Adrenal gland (tissue), 12 donors: Measurements from ENCODE around the gene ACY1. TPM values are rescaled to one million over a fixed set of nuclear protein-coding genes. Genes with fewer than 3 reads are reported as not detected.

Source experiments
- DNase-seq, 7 donors: peaks; one replicate each; pipeline ENCODE4 v3.0.0-alpha.2; 2019 to 2020
- H3K27ac ChIP-seq, 5 donors: fragments of 200-600 bp; sonication (generic) in 4 of 5; 1 replicate in 3 of 5; 2 replicates in 2 of 5; pipeline versions ENCODE4 v1.5.1 to v1.8.0; 2016 to 2020; ENCODE audit warnings: mild to moderate bottlenecking in 1 of 5
- H3K27me3 ChIP-seq: fragments of 200-600 bp; 2 replicates; pipeline ENCODE4 v1.8.0; 2021
- H3K36me3 ChIP-seq, 2 donors: fragments of 200-600 bp; replicated peaks in 1 of 2; 1 replicate in 1 of 2; 2 replicates in 1 of 2; pipeline versions ENCODE4 v1.5.1 to v1.8.0; 2018 to 2022
- H3K4me1 ChIP-seq, 2 donors: fragments of 200-600 bp; replicated peaks in 1 of 2; 1 replicate in 1 of 2; 2 replicates in 1 of 2; pipeline versions ENCODE4 v1.5.1 to v1.8.0; 2018 to 2021
- H3K4me3 ChIP-seq, 4 donors: fragments of 200-600 bp; sonication (generic) in 3 of 4; one replicate each; pipeline ENCODE4 v1.5.1; 2016 to 2018
- H3K9me3 ChIP-seq, 3 donors: fragments of 200-600 bp; sonication (generic) in 1 of 3; replicated peaks in 1 of 3; 1 replicate in 2 of 3; 2 replicates in 1 of 3; pipeline versions ENCODE4 v1.5.1 to v1.8.0; 2016 to 2021
- POLR2A ChIP-seq, 2 donors: fragments of 450-650 bp; IDR thresholded peaks; one replicate each; pipeline ENCODE4 v1.6.1; 2017; ENCODE audit warnings: antibody characterized with exemption in 2 of 2, mild to moderate bottlenecking in 2 of 2, moderate library complexity in 1 of 2
- WGBS, 4 donors: extraction: QIAGEN DNeasy Blood & Tissue Kit in 2 of 4; methylation state at CpG; one replicate each; pipeline versions ENCODE4 v1.1.5 to v1.1.7; 2013 to 2017; 5-methylcytosine and 5-hydroxymethylcytosine counted together
- intact Hi-C, 2 donors: fragments of 100-400 bp; cut with DNase I; formaldehyde crosslinking; loops; one replicate each; pipeline versions ENCODE4 v1.14.1 to v1.15.0; 2022 to 2023
- polyA plus RNA-seq, 3 donors: library from polyadenylated mRNA; stranded (reverse); fragments of 200-250 nt in 2 of 3; fragments of 350-450 nt in 1 of 3; fragmentation: Illumina TruSeq in 1 of 3; extraction: RNeasy Lipid Tissue Mini Kit (QIAGEN cat#74804) in 1 of 3; gene quantifications; one replicate each; pipeline ENCODE4 v1.2.3, GENCODE V29; 2013 to 2014
- total RNA-seq, 9 donors: library from RNA; depleted of rRNA in 4 of 9; stranded (reverse); fragments of >200 nt in 4 of 9; fragments of 120-200 nt in 1 of 9; fragmentation: NEBNext Ultra II Directional in 1 of 9; extraction: Animal tissue kit (Norgen Biotek cat#: 25700) in 1 of 9; gene quantifications; one replicate each; pipeline versions ENCODE4 v1.1.0 to v1.2.4, GENCODE V29; 2013 to 2023
- TF ChIP-seq, protein P1 (sequence below), 6 experiments: fragments of 450-650 bp in 4 of 6; fragments of 200-600 bp in 2 of 6; sonication (generic) in 1 of 6; IDR thresholded peaks; 1 replicate in 5 of 6; 2 replicates in 1 of 6; pipeline versions ENCODE4 v1.5.1 to v1.8.0; 2016 to 2021; ENCODE audit warnings: antibody characterized with exemption in 6 of 6, mild to moderate bottlenecking in 2 of 6, moderate library complexity in 1 of 6
- donor health status: healthy with polysubstance abuse.
- donor health status: Bipolar disorder and iron deficiency.
- donor health status: DM: yes; HTN: yes; CAD: no.
- donor health status: DM: no; HTN: no; CAD: no.
- donor health status: DM: no; HTN: no; CAD: no.
- donor health status: DM: yes; HTN: yes; CAD: no.

Gene ACY1
- total and polyA plus RNA-seq, 12 donors, result 37.3 to 122 (median 74.2) TPM

DNA sequence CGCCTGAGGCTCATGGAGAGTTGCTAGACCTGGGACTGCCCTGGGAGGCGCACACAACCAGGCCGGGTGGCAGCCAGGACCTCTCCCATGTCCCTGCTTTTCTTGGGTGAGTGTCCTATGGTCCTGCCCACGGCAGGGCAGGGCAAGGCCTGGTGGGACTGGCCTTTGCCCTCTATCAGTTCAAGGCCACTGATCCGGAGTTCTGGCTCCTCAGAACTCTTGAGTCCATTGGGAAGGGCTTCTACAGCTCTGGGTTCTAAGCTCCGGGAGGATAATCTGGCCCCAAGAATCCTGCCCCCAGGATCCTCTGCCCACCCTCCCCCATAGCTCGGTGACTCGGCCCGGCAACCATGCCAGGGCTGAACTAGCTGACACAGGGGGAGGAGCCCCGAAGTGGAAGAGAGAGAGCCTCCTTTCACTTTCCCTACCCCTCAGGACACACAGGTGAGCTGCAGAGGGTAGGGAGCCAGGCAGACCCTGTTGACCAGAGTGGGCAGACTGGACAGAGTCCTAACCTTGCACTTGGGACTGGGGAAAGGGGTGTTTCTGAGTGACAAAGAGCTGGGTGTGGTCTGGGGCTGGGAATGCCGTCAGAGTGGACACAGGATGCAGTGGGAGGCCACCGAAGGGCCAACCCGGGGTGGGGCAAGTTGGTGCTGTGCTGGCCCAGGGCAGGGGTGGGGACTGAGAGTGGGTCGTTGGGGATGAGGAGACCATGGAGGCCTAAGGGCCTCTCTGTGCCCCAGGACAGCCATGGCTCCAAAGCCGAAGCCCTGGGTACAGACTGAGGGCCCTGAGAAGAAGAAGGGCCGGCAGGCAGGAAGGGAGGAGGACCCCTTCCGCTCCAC lies 40.5 kb upstream of the ACY1 start:
- Histone ChIP-seq H3K27ac (peak overlapping the region; percentile 97 to 99 (median 98)), H3K4me3 (peak overlapping the region in 2 of 4 donors; percentile 53 to 54), H3K27me3 (no peaks in the 10 kb centered on the region), H3K4me1 (peaks cover 31 to 37% of the 10 kb centered on the region in 2 donors), H3K36me3 (peaks cover 0 to 19% of the 10 kb centered on the region in 2 donors), H3K9me3 (no peaks in the 10 kb centered on the region)
- WGBS, 4 donors, result 19 to 60% (median 30%) methylated on average over 3 to 17 of the region's 17 CpGs
- intact Hi-C loops, result loop anchor here in 1 of 2 donors (10.0 kb wide), 1 partner anchor 52 kb away; the partner anchor contains the start of gene RPL29
- TF ChIP-seq, protein P1, sequence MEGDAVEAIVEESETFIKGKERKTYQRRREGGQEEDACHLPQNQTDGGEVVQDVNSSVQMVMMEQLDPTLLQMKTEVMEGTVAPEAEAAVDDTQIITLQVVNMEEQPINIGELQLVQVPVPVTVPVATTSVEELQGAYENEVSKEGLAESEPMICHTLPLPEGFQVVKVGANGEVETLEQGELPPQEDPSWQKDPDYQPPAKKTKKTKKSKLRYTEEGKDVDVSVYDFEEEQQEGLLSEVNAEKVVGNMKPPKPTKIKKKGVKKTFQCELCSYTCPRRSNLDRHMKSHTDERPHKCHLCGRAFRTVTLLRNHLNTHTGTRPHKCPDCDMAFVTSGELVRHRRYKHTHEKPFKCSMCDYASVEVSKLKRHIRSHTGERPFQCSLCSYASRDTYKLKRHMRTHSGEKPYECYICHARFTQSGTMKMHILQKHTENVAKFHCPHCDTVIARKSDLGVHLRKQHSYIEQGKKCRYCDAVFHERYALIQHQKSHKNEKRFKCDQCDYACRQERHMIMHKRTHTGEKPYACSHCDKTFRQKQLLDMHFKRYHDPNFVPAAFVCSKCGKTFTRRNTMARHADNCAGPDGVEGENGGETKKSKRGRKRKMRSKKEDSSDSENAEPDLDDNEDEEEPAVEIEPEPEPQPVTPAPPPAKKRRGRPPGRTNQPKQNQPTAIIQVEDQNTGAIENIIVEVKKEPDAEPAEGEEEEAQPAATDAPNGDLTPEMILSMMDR (IDR thresholded peaks at IDR 0.05), result no peak
- TF ChIP-seq POLR2A (IDR thresholded peaks at IDR 0.05), result peak in 1 of 2 donors; percentile 38
- peak; percentile 78 to 87 (median 85) for DNase-seq

DNA sequence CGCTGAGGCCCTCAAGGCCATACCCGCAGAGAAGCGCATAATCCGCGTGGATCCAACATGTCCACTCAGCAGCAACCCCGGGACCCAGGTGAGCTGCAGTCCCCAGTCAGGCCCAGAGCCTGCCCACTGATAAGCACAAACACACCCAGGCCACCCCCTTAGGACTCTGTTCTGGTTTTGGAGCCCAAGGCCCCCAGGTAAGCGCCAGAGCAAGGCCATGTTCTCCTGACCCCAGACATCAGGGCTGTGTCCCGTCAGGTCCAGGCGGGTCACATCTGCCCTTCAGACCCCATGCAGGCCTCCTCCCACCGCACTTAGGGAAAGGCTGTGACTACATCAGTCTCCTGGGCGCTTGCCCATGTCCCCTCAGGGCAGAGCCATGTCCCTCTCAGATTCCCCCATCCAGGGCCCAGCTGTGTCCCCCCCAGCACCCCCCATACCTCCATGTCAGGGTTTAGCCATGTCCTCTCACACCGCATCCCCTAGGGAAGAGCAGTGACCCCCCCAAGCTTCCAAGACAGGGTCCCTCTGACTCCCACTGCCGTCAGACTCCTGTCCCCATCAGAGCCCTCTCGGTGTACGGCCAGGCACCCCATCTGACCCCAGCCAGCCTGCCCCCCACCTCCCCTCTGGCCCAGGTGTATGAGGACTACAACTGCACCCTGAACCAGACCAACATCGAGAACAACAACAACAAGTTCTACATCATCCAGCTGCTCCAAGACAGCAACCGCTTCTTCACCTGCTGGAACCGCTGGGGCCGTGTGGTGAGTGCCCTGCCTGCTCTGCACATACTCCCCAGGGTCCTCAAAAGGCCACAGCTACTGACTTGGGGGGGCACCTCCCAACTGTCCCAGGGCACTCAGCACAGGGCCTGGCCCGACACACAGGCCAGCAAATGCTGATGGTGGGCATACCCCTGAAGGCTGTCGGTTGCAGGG lies 39.6 kb upstream of the ACY1 start:
- intact Hi-C loops, result loop anchor here in 1 of 2 donors (10.0 kb wide), 1 partner anchor 51 kb away; the partner anchor contains the start of gene RPL29
- Histone ChIP-seq H3K9me3 (no peaks in the 10 kb centered on the region), H3K4me1 (peaks cover 28 to 37% of the 10 kb centered on the region in 2 donors), H3K27me3 (no peaks in the 10 kb centered on the region), H3K4me3 (peak overlapping the region in 1 of 4 donors; percentile 54), H3K36me3 (peaks cover 0 to 25% of the 10 kb centered on the region in 2 donors), H3K27ac (peak overlapping the region in 4 of 5 donors; percentile 97 to 99 (median 98))
- TF ChIP-seq, protein P1 (IDR thresholded peaks at IDR 0.05), result no peak
- TF ChIP-seq POLR2A (IDR thresholded peaks at IDR 0.05), result no peak
- DNase-seq, result peak in 4 of 7 donors; percentile 16 to 61 (median 28)
- 86 to 90% (median 88%) methylated on average over 9 to 21 of the region's 21 CpGs for WGBS, 4 donors

DNA sequence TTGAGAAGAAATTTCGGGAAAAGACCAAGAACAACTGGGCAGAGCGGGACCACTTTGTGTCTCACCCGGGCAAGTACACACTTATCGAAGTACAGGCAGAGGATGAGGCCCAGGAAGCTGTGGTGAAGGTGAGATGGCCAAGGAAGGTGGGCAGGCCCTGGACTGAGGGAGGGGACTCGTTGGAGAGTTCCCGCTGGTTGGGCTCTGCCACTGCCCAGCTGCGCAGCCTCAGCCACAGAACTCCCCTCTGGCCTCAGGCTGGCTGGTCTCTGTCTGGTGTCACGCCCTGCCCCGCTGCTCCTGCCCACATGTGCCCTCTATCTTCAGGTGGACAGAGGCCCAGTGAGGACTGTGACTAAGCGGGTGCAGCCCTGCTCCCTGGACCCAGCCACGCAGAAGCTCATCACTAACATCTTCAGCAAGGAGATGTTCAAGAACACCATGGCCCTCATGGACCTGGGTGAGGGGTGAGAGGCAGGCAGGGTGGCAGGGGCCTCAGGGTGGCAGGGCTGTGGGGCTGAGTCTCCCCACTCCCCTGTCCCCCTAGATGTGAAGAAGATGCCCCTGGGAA lies 38.8 kb upstream of the ACY1 start:
- no peaks in the 10 kb centered on the region for H3K27me3 ChIP-seq
- H3K4me1 ChIP-seq, result peaks cover 20 to 30% of the 10 kb centered on the region in 2 donors
- no peaks in the 10 kb centered on the region for H3K9me3 ChIP-seq
- H3K27ac ChIP-seq, result no peak overlapping the region
- TF ChIP-seq, protein P1 (IDR thresholded peaks at IDR 0.05), result no peak
- TF ChIP-seq POLR2A (IDR thresholded peaks at IDR 0.05), result no peak
- DNase-seq, result peak in 2 of 7 donors; percentile 6 to 22
- H3K4me3 ChIP-seq, result no peak overlapping the region
- 84 to 92% (median 90%) methylated on average over 5 to 11 of the region's 11 CpGs for WGBS, 4 donors
- peaks cover 0 to 30% of the 10 kb centered on the region in 2 donors for H3K36me3 ChIP-seq
- intact Hi-C loops, result loop anchor here in 1 of 2 donors (10.0 kb wide), 1 partner anchor 50 kb away; the partner anchor contains the start of gene RPL29
